DOHH2 (cell line): ENCODE data around the gene HSPG2.

Source experiments
- H3F3A ChIP-seq: fragments of 200-600 bp; sonication (generic), shearing (Covaris generic); 2 replicates; pipeline ENCODE4 v1.6.0; 2016; ENCODE audit warnings: antibody characterized with exemption, mild to moderate bottlenecking; ENCODE audit not compliant: control insufficient read depth, insufficient read depth
- H3K27ac ChIP-seq: fragments of 200-600 bp; sonication (generic); 2 replicates; pipeline ENCODE4 v1.5.1; 2014; ENCODE audit warnings: low read depth, mild to moderate bottlenecking, low read length, moderate library complexity
- H3K27me3 ChIP-seq: fragments of 200-600 bp; sonication (generic); 2 replicates; pipeline ENCODE4 v1.6.1; 2014; ENCODE audit warnings: mild to moderate bottlenecking, low read length, mixed read lengths; ENCODE audit not compliant: control insufficient read depth
- H3K36me3 ChIP-seq: fragments of 200-600 bp; sonication (generic); 2 replicates; pipeline ENCODE4 v1.6.1; 2014; ENCODE audit warnings: mild to moderate bottlenecking, low read length, moderate library complexity, mixed read lengths; ENCODE audit not compliant: control insufficient read depth
- H3K4me1 ChIP-seq: fragments of 200-600 bp; sonication (generic); 2 replicates; pipeline ENCODE4 v1.6.1; 2014; ENCODE audit warnings: mild to moderate bottlenecking, low read length, mixed read lengths; ENCODE audit not compliant: control insufficient read depth
- H3K4me2 ChIP-seq: fragments of 200-600 bp; sonication (generic); 2 replicates; pipeline ENCODE4 v1.6.0; 2014; ENCODE audit warnings: mild to moderate bottlenecking, low read length, moderate library complexity
- H3K4me3 ChIP-seq: fragments of 200-600 bp; sonication (generic); 2 replicates; pipeline ENCODE4 v1.5.1; 2014; ENCODE audit warnings: mild to moderate bottlenecking, low read length, mixed read lengths
- H3K79me2 ChIP-seq: fragments of 200-600 bp; sonication (generic); 2 replicates; pipeline ENCODE4 v1.6.1; 2014; ENCODE audit warnings: mild to moderate bottlenecking, low read length, mixed read lengths; ENCODE audit not compliant: control insufficient read depth
- H3K9me2 ChIP-seq: fragments of 200-600 bp; sonication (generic); replicated peaks from 2 replicates; pipeline ENCODE4 v1.6.1; 2014; ENCODE audit warnings: mild to moderate bottlenecking, low read length, mixed read lengths; ENCODE audit not compliant: control insufficient read depth
- H3K9me3 ChIP-seq: fragments of 200-600 bp; sonication (generic); 2 replicates; pipeline ENCODE4 v1.6.1; 2014; ENCODE audit warnings: antibody characterized with exemption, low read length, mixed read lengths; ENCODE audit not compliant: control insufficient read depth, insufficient read depth
- H4K20me1 ChIP-seq: fragments of 200-600 bp; sonication (generic); 2 replicates; pipeline ENCODE4 v1.6.0; 2014; ENCODE audit warnings: low read depth, mild to moderate bottlenecking, antibody characterized with exemption, low read length, moderate library complexity; ENCODE audit not compliant: control insufficient read depth, insufficient read depth
- CTCF ChIP-seq: fragments of 200-600 bp; sonication (generic); IDR thresholded peaks from one replicate; pipeline ENCODE4 v1.5.1; 2014; ENCODE audit warnings: antibody characterized with exemption, mild to moderate bottlenecking, low read depth, low read length; ENCODE audit not compliant: poor library complexity, severe bottlenecking
- EZH2phosphoT487 ChIP-seq: fragments of 200-600 bp; sonication (generic); IDR thresholded peaks from 2 replicates; pipeline ENCODE4 v1.6.1; 2017; ENCODE audit warnings: borderline replicate concordance, mild to moderate bottlenecking, antibody characterized with exemption, low read length, moderate library complexity, mixed read lengths

HSPG2 gene

DNA sequence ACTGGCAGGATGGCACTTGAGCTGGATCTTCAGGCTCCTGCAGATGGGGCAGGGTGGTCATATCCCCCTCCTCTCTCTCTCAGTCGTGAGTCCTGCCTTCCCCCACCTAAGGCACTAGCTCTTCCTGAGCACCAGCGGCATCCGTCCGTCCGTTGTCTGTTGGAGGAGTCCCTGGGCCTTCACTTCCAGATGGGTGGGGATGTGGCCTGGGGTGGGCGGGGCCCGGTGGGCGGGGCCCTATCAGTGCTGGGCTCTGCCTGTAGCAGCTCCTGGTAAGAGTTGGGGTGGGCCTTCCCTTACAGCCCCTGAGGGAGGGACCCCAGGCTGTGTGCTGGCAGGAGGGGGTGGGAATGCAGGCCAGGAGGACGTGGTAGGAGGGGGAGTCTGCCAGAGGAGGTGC is 114.8 kb downstream of the HSPG2 start:
- 0 out of 2 replicates have a peak, but pooled peaks cover 2% of the 10 kb centered on the region for H3K4me1 ChIP-seq
- H3K4me2 ChIP-seq, result no peak overlapping the region
- TF ChIP-seq CTCF, result no peak
- no peak for TF ChIP-seq EZH2phosphoT487
- H3K9me2 ChIP-seq, result no peaks in the 10 kb centered on the region
- no peaks in the 10 kb centered on the region for H3K27me3 ChIP-seq
- no peaks in the 10 kb centered on the region for H3F3A ChIP-seq
- H4K20me1 ChIP-seq, result no peaks in the 10 kb centered on the region
- no peaks in the 10 kb centered on the region for H3K9me3 ChIP-seq
- no peaks in the 10 kb centered on the region for H3K36me3 ChIP-seq
- H3K27ac ChIP-seq, result no peak overlapping the region
- H3K79me2 ChIP-seq, result no peaks in the 10 kb centered on the region
- no peak overlapping the region for H3K4me3 ChIP-seq

- Histone ChIP-seq H3K4me3 (no peak overlapping the region), H3K4me1 (0 out of 2 replicates have a peak, but pooled peaks cover 2% of the 10 kb centered on the region), H3K9me3 (no peaks in the 10 kb centered on the region), H3K4me2 (no peak overlapping the region), H3K27ac (no peak overlapping the region), H3F3A (no peaks in the 10 kb centered on the region), H3K9me2 (no peaks in the 10 kb centered on the region), H3K36me3 (no peaks in the 10 kb centered on the region), H3K27me3 (no peaks in the 10 kb centered on the region), H3K79me2 (no peaks in the 10 kb centered on the region), H4K20me1 (no peaks in the 10 kb centered on the region)
- TF ChIP-seq CTCF, result no peak
- TF ChIP-seq EZH2phosphoT487, result no peak
These were observed 115.6 kb downstream of the HSPG2 start for GRCh38 chr1:21821385-21822019.

- no peak for TF ChIP-seq CTCF
- no peak for TF ChIP-seq EZH2phosphoT487
- H4K20me1 ChIP-seq, result no peaks in the 10 kb centered on the region
- no peaks in the 10 kb centered on the region for H3F3A ChIP-seq
- H3K4me1 ChIP-seq, result 0 out of 2 replicates have a peak, but pooled peaks cover 2% of the 10 kb centered on the region
- no peaks in the 10 kb centered on the region for H3K36me3 ChIP-seq
- no peak overlapping the region for H3K4me2 ChIP-seq
- no peaks in the 10 kb centered on the region for H3K27me3 ChIP-seq
- H3K9me3 ChIP-seq, result no peaks in the 10 kb centered on the region
- no peaks in the 10 kb centered on the region for H3K79me2 ChIP-seq
- H3K9me2 ChIP-seq, result no peaks in the 10 kb centered on the region
- H3K4me3 ChIP-seq, result no peak overlapping the region
- H3K27ac ChIP-seq, result no peak overlapping the region
These were observed 116.4 kb downstream of the HSPG2 start for GRCh38 chr1:21820597-21821232.
